MM.1S (cell line): ENCODE data around the gene XXYLT1.

Source experiments
- CTCF ChIP-seq: fragments of 300-600 bp; sonication (generic); IDR thresholded peaks from 2 replicates; pipeline ENCODE4 v1.5.1; 2016; ENCODE audit warnings: antibody characterized with exemption, low read length, mixed read lengths
- EZH2 ChIP-seq: fragments of 300-600 bp; sonication (generic); optimal IDR thresholded peaks from 2 replicates; pipeline ENCODE3; 2017; ENCODE audit warnings: low read depth, mild to moderate bottlenecking, antibody characterized with exemption, low read length, mixed read lengths

- no peak for TF ChIP-seq CTCF
- no peak for TF ChIP-seq EZH2
Measured at GRCh38 chr3:195191580-195191979, 79.4 kb downstream of the XXYLT1 start.
